ENCODE measurements around the gene CCDC187. TPM values are rescaled to one million over a fixed set of nuclear protein-coding genes. Genes with fewer than 3 reads are reported as not detected.

CCDC187 gene
- total and polyA plus RNA-seq, 2 of the 13 experiments (the other 11 are each of a cell fraction or from before 2014, with no cell fraction given), result 0.03 to 0.13 TPM

DNA sequence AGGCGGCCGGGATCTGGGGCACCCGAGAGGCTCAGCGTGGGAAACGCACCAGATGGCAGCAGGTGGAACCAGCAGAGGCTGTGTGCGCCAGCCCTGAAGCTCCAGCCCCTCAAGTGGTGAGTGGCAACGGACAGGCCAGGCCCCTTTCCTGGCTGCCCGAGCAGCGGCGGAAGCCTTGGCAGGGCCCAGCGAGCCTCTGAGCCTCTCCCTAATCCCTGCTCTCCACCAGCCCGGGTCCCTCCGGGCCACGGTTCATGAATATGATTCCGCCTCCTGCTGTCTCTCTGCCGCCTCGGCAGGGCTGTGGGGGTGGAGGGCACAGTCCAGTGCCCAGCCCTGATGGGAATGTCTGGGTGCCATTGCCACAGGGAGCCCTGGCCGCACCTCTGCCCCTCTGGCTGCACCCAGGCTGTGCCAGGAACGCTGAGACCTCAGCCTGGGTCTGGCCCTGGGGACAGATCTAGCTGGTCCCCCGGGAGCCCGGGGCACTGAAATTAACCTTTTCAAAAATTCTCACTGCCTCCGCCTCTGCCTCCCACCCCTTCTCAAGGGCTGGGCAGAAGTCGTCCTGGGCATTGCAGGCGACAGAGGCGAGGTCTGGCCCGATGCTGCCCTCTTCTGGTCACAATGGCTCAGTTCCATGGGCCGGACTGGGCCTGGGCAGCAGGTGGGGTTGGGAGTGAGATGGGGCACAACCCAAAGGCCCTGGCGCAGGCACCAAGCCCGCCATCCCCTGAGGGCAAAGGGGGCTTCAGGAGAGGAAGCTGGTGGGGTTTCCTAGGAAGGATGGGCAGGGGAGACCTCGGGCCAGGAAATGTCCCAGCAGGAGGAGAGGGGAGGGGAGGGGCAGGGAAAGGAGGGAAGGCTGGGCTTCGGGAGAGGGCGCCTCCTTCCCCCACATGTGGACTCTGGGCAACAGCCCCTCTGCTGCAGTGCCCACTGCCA is 20.3 kb downstream of the CCDC187 start:
- POLR2A ChIA-PET, result no interaction called here
- WGBS (ENCODE audit: low lambda C conversion rate), result 43% methylated on average over 16 of the region's 32 CpGs
- H3K9ac ChIP-seq (ENCODE audit: insufficient read depth, low read depth, low read length), result no peak overlapping the region
- TF ChIP-seq, protein P1, sequence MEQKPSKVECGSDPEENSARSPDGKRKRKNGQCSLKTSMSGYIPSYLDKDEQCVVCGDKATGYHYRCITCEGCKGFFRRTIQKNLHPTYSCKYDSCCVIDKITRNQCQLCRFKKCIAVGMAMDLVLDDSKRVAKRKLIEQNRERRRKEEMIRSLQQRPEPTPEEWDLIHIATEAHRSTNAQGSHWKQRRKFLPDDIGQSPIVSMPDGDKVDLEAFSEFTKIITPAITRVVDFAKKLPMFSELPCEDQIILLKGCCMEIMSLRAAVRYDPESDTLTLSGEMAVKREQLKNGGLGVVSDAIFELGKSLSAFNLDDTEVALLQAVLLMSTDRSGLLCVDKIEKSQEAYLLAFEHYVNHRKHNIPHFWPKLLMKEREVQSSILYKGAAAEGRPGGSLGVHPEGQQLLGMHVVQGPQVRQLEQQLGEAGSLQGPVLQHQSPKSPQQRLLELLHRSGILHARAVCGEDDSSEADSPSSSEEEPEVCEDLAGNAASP (CRISPR knock-in tag; IDR thresholded peaks at IDR 0.05; ENCODE audit: borderline replicate concordance), result no peak
- TF ChIP-seq, protein P2, sequence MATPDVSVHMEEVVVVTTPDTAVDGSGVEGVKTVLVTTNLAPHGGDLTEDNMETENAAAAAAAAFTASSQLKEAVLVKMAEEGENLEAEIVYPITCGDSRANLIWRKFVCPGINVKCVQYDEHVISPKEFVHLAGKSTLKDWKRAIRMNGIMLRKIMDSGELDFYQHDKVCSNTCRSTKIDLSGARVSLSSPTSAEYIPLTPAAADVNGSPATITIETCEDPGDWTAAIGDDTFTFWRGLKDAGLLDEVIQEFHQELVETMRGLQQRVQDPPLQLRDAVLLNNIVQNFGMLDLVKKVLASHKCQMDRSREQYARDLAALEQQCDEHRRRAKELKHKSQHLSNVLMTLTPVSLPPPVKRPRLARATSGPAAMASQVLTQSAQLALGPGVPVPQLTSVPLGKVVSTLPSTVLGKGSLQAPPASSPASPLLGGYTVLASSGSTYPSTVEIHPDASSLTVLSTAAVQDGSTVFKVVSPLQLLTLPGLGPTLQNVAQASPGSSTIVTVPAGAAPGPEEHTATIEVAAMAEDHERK (CRISPR knock-in tag; IDR thresholded peaks at IDR 0.05; ENCODE audit: low read depth), result no peak
- TF ChIP-seq ZFX (CRISPR knock-in tag; IDR thresholded peaks at IDR 0.05; ENCODE audit: low read depth) (peak; percentile 48; the same call in 1 of the 2 replicates), KDM2A (CRISPR knock-in tag; IDR thresholded peaks at IDR 0.05; ENCODE audit: borderline replicate concordance, low read depth) (peak; percentile 41; the same call in 1 of the 2 replicates), SMAD9 (CRISPR knock-in tag; IDR thresholded peaks at IDR 0.05) (no peak), PAX8 (CRISPR knock-in tag; IDR thresholded peaks at IDR 0.05; ENCODE audit: borderline replicate concordance) (no peak), XRCC5 (optimal IDR thresholded peaks at IDR 0.05; ENCODE audit: low read length) (peak; percentile 71), ZNF234 (CRISPR knock-in tag; conservative IDR thresholded peaks at IDR 0.05) (no peak), SMC3 (IDR thresholded peaks at IDR 0.05; ENCODE audit: low read length) (peak; percentile 44; the same call in 1 of the 2 replicates), ZNF382 (CRISPR knock-in tag; IDR thresholded peaks at IDR 0.05; ENCODE audit: borderline replicate concordance) (no peak), ADNP (CRISPR knock-in tag; IDR thresholded peaks at IDR 0.05) (no peak), TARDBP (CRISPR knock-in tag; IDR thresholded peaks at IDR 0.05) (no peak)
- TF ChIP-seq, protein P3, sequence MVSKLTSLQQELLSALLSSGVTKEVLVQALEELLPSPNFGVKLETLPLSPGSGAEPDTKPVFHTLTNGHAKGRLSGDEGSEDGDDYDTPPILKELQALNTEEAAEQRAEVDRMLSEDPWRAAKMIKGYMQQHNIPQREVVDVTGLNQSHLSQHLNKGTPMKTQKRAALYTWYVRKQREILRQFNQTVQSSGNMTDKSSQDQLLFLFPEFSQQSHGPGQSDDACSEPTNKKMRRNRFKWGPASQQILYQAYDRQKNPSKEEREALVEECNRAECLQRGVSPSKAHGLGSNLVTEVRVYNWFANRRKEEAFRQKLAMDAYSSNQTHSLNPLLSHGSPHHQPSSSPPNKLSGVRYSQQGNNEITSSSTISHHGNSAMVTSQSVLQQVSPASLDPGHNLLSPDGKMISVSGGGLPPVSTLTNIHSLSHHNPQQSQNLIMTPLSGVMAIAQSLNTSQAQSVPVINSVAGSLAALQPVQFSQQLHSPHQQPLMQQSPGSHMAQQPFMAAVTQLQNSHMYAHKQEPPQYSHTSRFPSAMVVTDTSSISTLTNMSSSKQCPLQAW (CRISPR knock-in tag; IDR thresholded peaks at IDR 0.05), result 0 out of 2 replicates have a peak, but pooled peaks have one; percentile 25
- TF ChIP-seq, protein P4, sequence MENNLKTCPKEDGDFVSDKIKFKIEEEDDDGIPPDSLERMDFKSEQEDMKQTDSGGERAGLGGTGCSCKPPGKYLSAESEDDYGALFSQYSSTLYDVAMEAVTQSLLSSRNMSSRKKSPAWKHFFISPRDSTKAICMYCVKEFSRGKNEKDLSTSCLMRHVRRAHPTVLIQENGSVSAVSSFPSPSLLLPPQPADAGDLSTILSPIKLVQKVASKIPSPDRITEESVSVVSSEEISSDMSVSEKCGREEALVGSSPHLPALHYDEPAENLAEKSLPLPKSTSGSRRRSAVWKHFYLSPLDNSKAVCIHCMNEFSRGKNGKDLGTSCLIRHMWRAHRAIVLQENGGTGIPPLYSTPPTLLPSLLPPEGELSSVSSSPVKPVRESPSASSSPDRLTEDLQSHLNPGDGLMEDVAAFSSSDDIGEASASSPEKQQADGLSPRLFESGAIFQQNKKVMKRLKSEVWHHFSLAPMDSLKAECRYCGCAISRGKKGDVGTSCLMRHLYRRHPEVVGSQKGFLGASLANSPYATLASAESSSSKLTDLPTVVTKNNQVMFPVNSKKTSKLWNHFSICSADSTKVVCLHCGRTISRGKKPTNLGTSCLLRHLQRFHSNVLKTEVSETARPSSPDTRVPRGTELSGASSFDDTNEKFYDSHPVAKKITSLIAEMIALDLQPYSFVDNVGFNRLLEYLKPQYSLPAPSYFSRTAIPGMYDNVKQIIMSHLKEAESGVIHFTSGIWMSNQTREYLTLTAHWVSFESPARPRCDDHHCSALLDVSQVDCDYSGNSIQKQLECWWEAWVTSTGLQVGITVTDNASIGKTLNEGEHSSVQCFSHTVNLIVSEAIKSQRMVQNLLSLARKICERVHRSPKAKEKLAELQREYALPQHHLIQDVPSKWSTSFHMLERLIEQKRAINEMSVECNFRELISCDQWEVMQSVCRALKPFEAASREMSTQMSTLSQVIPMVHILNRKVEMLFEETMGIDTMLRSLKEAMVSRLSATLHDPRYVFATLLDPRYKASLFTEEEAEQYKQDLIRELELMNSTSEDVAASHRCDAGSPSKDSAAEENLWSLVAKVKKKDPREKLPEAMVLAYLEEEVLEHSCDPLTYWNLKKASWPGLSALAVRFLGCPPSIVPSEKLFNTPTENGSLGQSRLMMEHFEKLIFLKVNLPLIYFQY (CRISPR knock-in tag; IDR thresholded peaks at IDR 0.05; ENCODE audit: borderline replicate concordance), result 0 out of 2 replicates have a peak, but pooled peaks have one; percentile 35

More for the DNA sequence above, 20.3 kb downstream of the CCDC187 start:
- DNase-seq (ENCODE audit: low spot score), result peak; percentile 33
- no TSS peak for BruUV-seq (replicated peaks)
- no peaks in the 10 kb centered on the region for H4K20me1 ChIP-seq (ENCODE audit: insufficient read depth, low read length)
- H3K4me3 ChIP-seq (replicated peaks in 1 of 3; ENCODE audit: insufficient read depth in 1 of 3, low read depth in 2 of 3, low read length in 3 of 3), result no peak overlapping the region
- no peaks in the 10 kb centered on the region for H3K36me3 ChIP-seq (replicated peaks in 1 of 2; ENCODE audit: control insufficient read depth in 1 of 2, insufficient read depth in 2 of 2, low read length in 2 of 2)
- FAIRE-seq, result no peak
- H3K27ac ChIP-seq (ENCODE audit: extremely low read length, insufficient read depth, low read length), result no peak overlapping the region
- ATAC-seq, result peak; percentile 90
- no peak overlapping the region for H3K4me2 ChIP-seq (ENCODE audit: low read depth, low read length)
- intact Hi-C loops (cut with micrococcal nuclease; ENCODE audit: unreplicated experiment) (no loop called here), in situ Hi-C loops (cut with HindIII; ENCODE audit: extremely low pct_ligation_motif_present, low pct_unique_long_range_greater_than_20kb) (loop anchor here (10.0 kb wide), 1 partner anchor 109 kb away; no protein-coding TSS in a partner anchor)
- no peaks in the 10 kb centered on the region for H3K9me3 ChIP-seq (ENCODE audit: low read length)
- no peaks in the 10 kb centered on the region for H3K79me2 ChIP-seq (ENCODE audit: insufficient read depth, low read length)
- no peak overlapping the region for H2AFZ ChIP-seq (ENCODE audit: low read length)
- CTCF ChIA-PET (ENCODE audit: low intra/inter-chr PET ratio, low total read pairs), result interaction anchor here (0.7 to 1.8 kb wide), 3 partner anchors 57 to 150 kb away, joined by 3 to 6 read pairs (median 4); no protein-coding TSS in a partner anchor
- no peaks in the 10 kb centered on the region for H3K4me1 ChIP-seq (ENCODE audit: insufficient read depth, low read length)
- H3K27me3 ChIP-seq (ENCODE audit: control insufficient read depth in 1 of 2, insufficient read depth in 2 of 2, low read length in 2 of 2), result peaks cover 12 to 83% of the 10 kb centered on the region in 2 experiments
